Kidney (tissue), 14 donors: ENCODE results near the gene SLC1A1. TPM values are rescaled to one million over a fixed set of nuclear protein-coding genes. Genes with fewer than 3 reads are reported as not detected.

Source experiments
- DNase-seq, 5 donors: peaks; one replicate each; pipeline ENCODE4 v3.0.0-alpha.2; 2013 to 2020
- FAIRE-seq: peaks from 2 replicates; lab custom pipeline; 2012; peaks lifted over from hg19 to GRCh38; lab: Jason Lieb, UNC
- H3K27ac ChIP-seq, 2 donors: one replicate each; pipeline ENCODE4 v1.7.0; 2013; ENCODE audit warnings: low read depth in 2 of 2, low read length in 2 of 2, inconsistent platforms in 1 of 2
- H3K27me3 ChIP-seq: one replicate; pipeline ENCODE4 v1.7.1; 2013; ENCODE audit warnings: low read length, inconsistent platforms; ENCODE audit not compliant: control insufficient read depth, insufficient read depth
- H3K36me3 ChIP-seq, 3 donors: one replicate each; pipeline versions ENCODE4 v1.7.0 to v1.7.1; 2013; ENCODE audit warnings: low read length in 3 of 3, control low read depth in 1 of 3, inconsistent platforms in 1 of 3; ENCODE audit not compliant: insufficient read depth in 3 of 3, control insufficient read depth in 2 of 3
- H3K4me1 ChIP-seq, 3 donors: one replicate each; pipeline versions ENCODE4 v1.7.0 to v1.7.1; 2013; ENCODE audit warnings: low read length in 3 of 3, inconsistent platforms in 1 of 3, low read depth in 1 of 3; ENCODE audit not compliant: control insufficient read depth in 2 of 3, insufficient read depth in 2 of 3
- H3K4me3 ChIP-seq, 3 donors: one replicate each; pipeline versions ENCODE4 v1.7.0 to v1.8.1; 2013; ENCODE audit warnings: low read length in 3 of 3, control low read depth in 1 of 3, inconsistent platforms in 1 of 3
- H3K9ac ChIP-seq, 3 donors: one replicate each; pipeline versions ENCODE4 v1.7.0 to v1.7.1; 2013; ENCODE audit warnings: low read length in 3 of 3, control low read depth in 1 of 3, inconsistent platforms in 1 of 3
- H3K9me3 ChIP-seq, 3 donors: one replicate each; pipeline versions ENCODE4 v1.7.0 to v1.7.1; 2013; ENCODE audit warnings: low read length in 3 of 3, control low read depth in 1 of 3, inconsistent platforms in 1 of 3; ENCODE audit not compliant: control insufficient read depth in 2 of 3, insufficient read depth in 1 of 3
- CTCF ChIP-seq: IDR thresholded peaks from 3 replicates; pipeline ENCODE4 v1.5.1; 2012; ENCODE audit warnings: mild to moderate bottlenecking, moderate library complexity, borderline replicate concordance; ENCODE audit not compliant: insufficient read depth; ENCODE audit errors: extremely low read depth
- intact Hi-C: fragments of 100-400 bp; cut with DNase I; formaldehyde crosslinking; loops from one replicate; pipeline ENCODE4 v1.11.1; 2022
- polyA plus RNA-seq: library from polyadenylated mRNA; stranded (reverse); fragments of 350-450 nt; fragmentation: Illumina TruSeq; extraction: RNeasy Lipid Tissue Mini Kit (QIAGEN cat#74804); gene quantifications from one replicate; pipeline ENCODE4 v1.2.3, GENCODE V29; 2014; ENCODE audit warnings: low read depth, low replicate concordance; ENCODE audit not compliant: insufficient read depth
- total RNA-seq: library from RNA; stranded (reverse); fragmentation: NEBNext Ultra II Directional; extraction: Animal tissue kit (Norgen Biotek cat#: 25700); gene quantifications from one replicate; pipeline ENCODE4 v1.2.1, GENCODE V29; 2021
- donor health status: control.
- donor health status: control.
- donor health status: control.
- donor health status: control.
- donor health status: control.
- donor health status: DM: yes; HTN: yes; CAD: no.
- donor health status: Normal renal cell carcinoma (clear cell type).

The SLC1A1 gene
- total and polyA plus RNA-seq, 2 donors from 2014 or later, result 19.0 to 19.6 TPM

GRCh38 chr9:4585135-4585534, 94.9 kb downstream of the SLC1A1 start:
- H3K9me3 ChIP-seq, result no peaks in the 10 kb centered on the region

GRCh38 chr9:4588721-4589120, 98.5 kb downstream of the SLC1A1 start:
- H3K36me3 ChIP-seq, result peaks cover 0 to 5% (median 4%) of the 10 kb centered on the region in 3 donors
- no peak for DNase-seq
- H3K4me3 ChIP-seq, result no peak overlapping the region
- no peaks in the 10 kb centered on the region for H3K9me3 ChIP-seq
- no peaks in the 10 kb centered on the region for H3K27me3 ChIP-seq
- H3K9ac ChIP-seq, result no peak overlapping the region
- no peak overlapping the region for H3K27ac ChIP-seq
- intact Hi-C loops, result no loop called here
- TF ChIP-seq CTCF, result no peak
- H3K4me1 ChIP-seq, result peaks cover 0 to 5% (median 0%) of the 10 kb centered on the region in 3 donors
- FAIRE-seq, result no peak

More at GRCh38 chr9:4585135-4585534, 94.9 kb downstream of the SLC1A1 start:
- H3K27me3 ChIP-seq, result no peaks in the 10 kb centered on the region
- DNase-seq (no peak), FAIRE-seq (no peak)
- H3K9ac ChIP-seq, result no peak overlapping the region
- TF ChIP-seq CTCF, result no peak
- no peak overlapping the region for H3K4me3 ChIP-seq
- peaks cover 0 to 15% (median 4%) of the 10 kb centered on the region in 3 donors for H3K36me3 ChIP-seq
- H3K4me1 ChIP-seq, result peaks cover 0 to 16% (median 0%) of the 10 kb centered on the region in 3 donors
- no peak overlapping the region for H3K27ac ChIP-seq
- intact Hi-C loops, result no loop called here

GRCh38 chr9:4590430-4591122, 100.3 kb downstream of the SLC1A1 start:
- intact Hi-C loops, result no loop called here
- H3K27ac ChIP-seq, result no peak overlapping the region

More at GRCh38 chr9:4590430-4591122, 100.3 kb downstream of the SLC1A1 start:
- FAIRE-seq (no peak), DNase-seq (no peak)
- Histone ChIP-seq H3K9ac (no peak overlapping the region), H3K4me1 (peaks cover 0 to 5% (median 0%) of the 10 kb centered on the region in 3 donors), H3K36me3 (peaks cover 0 to 1% (median 0%) of the 10 kb centered on the region in 3 donors), H3K4me3 (no peak overlapping the region), H3K9me3 (no peaks in the 10 kb centered on the region), H3K27me3 (no peaks in the 10 kb centered on the region)
- no peak for TF ChIP-seq CTCF
